SK-N-SH treated with all-trans-retinoic acid at 6 μM for 48 hours (cell line): ENCODE data around the gene FIGNL2.

Experiments used
- BACH2 ChIP-seq: fragments of 250-450 bp; sonication (Bioruptor Pico); IDR thresholded peaks from 2 replicates; pipeline ENCODE4 v1.9.0; 2021; ENCODE audit warnings: mild to moderate bottlenecking, borderline replicate concordance
- CREB5 ChIP-seq: fragments of 250-450 bp; sonication (Bioruptor Pico); IDR thresholded peaks from 2 replicates; pipeline ENCODE4 v1.5.1; 2020; ENCODE audit warnings: low read depth, mild to moderate bottlenecking, moderate library complexity
- CSDC2 ChIP-seq: fragments of 250-450 bp; sonication (Bioruptor Pico); IDR thresholded peaks from 2 replicates; pipeline ENCODE4 v1.5.0; 2020; ENCODE audit warnings: mild to moderate bottlenecking, moderate library complexity
- CSRNP3 ChIP-seq: fragments of 250-450 bp; sonication (Bioruptor Pico); IDR thresholded peaks from 2 replicates; pipeline ENCODE4 v1.5.1; 2021; ENCODE audit warnings: mild to moderate bottlenecking, moderate library complexity
- ESRRG ChIP-seq: fragments of 250-450 bp; sonication (Bioruptor Pico); IDR thresholded peaks from 2 replicates; pipeline ENCODE4 v1.6.1; 2021; ENCODE audit warnings: mild to moderate bottlenecking
- OSR1 ChIP-seq: fragments of 250-450 bp; sonication (Bioruptor Pico); IDR thresholded peaks from 2 replicates; pipeline ENCODE4 v1.8.0; 2022; ENCODE audit warnings: moderate library complexity, mild to moderate bottlenecking, inconsistent platforms
- PATZ1 ChIP-seq: fragments of 250-450 bp; sonication (Bioruptor Pico); IDR thresholded peaks from 2 replicates; pipeline ENCODE4 v1.8.0; 2020; ENCODE audit warnings: mild to moderate bottlenecking, moderate library complexity, borderline replicate concordance
- POU6F1 ChIP-seq: fragments of 250-450 bp; sonication (Bioruptor Pico); IDR thresholded peaks from 2 replicates; pipeline ENCODE4 v1.8.0; 2021; ENCODE audit warnings: low read depth, mild to moderate bottlenecking, moderate library complexity, borderline replicate concordance
- RARB ChIP-seq: fragments of 250-450 bp; sonication (Bioruptor Pico); IDR thresholded peaks from 2 replicates; pipeline ENCODE4 v1.8.0; 2021; ENCODE audit warnings: mild to moderate bottlenecking, moderate library complexity
- TCF4 ChIP-seq: fragments of 250-450 bp; sonication (Bioruptor Pico); IDR thresholded peaks from 2 replicates; pipeline ENCODE4 v1.8.0; 2021; ENCODE audit warnings: mild to moderate bottlenecking, moderate library complexity, borderline replicate concordance
- ZFP3 ChIP-seq: fragments of 250-450 bp; sonication (Bioruptor Pico); IDR thresholded peaks from 2 replicates; pipeline ENCODE4 v1.5.0; 2020; ENCODE audit warnings: mild to moderate bottlenecking, moderate library complexity
- ZFP30 ChIP-seq: fragments of 450-650 bp; formaldehyde crosslinking; IDR thresholded peaks from 2 replicates; pipeline ENCODE4 v1.5.0; 2022; ENCODE audit warnings: mild to moderate bottlenecking, moderate library complexity

GRCh38 chr12:51818086-51818485, 30.4 kb downstream of the FIGNL2 start:
- TF ChIP-seq BACH2 (CRISPR knock-in tag) = no peak
- no peak for TF ChIP-seq ZFP30 (CRISPR knock-in tag)
- no peak for TF ChIP-seq CREB5
- no peak for TF ChIP-seq POU6F1
- no peak for TF ChIP-seq ESRRG (CRISPR knock-in tag)
- no peak for TF ChIP-seq PATZ1 (CRISPR knock-in tag)
- TF ChIP-seq CSRNP3 (CRISPR knock-in tag) = no peak
- no peak for TF ChIP-seq OSR1
- TF ChIP-seq ZFP3 (CRISPR knock-in tag) = no peak
- no peak for TF ChIP-seq TCF4 (CRISPR knock-in tag)
- no peak for TF ChIP-seq RARB (CRISPR knock-in tag)
- TF ChIP-seq CSDC2 (CRISPR knock-in tag) = no peak
